ENCODE data around the gene DLG2.
"Not testable (repeated sequence)": the region's sequence is repeated elsewhere in the genome, so short reads cannot be mapped to it uniquely, and the experiment has no call there.

The DLG2 gene

GRCh38 chr11:85634747-85635146 lies 7.6 kb upstream of the DLG2 start:
- DNase-seq, result no peak

- peak; percentile 42 to 43 for DNase-seq
These were observed 1.7 kb upstream of the DLG2 start for GRCh38 chr11:85628771-85629341.

- peak; percentile 95 to 96 for DNase-seq
These were observed 1.0 kb upstream of the DLG2 start, which contains the start of gene TMEM126B for GRCh38 chr11:85627998-85628770. TSS of gene TMEM126B (plus strand) at chr11:85628593. CDS start at chr11:85628608, 15 bp downstream.

DNA sequence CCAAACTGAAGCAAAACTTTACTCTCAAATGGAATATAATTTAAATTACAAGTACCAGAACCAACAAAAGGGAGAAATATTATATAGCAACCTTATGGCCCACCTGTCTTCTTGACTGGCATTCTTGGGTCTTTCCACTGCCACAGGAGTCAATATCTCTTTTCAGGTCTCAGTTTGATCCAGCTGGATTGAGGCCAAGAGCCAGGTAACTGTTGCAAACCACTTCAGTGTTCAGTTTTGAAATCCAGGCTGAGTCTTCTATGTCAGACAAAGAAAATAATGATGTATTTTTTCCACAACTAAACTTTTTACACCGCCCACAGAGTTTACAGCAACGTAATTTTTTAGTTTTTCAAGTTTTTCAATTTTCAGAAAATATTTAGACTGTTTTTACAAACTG lies 648 bp downstream of the DLG2 start:
- DNase-seq, result no peak

DNA sequence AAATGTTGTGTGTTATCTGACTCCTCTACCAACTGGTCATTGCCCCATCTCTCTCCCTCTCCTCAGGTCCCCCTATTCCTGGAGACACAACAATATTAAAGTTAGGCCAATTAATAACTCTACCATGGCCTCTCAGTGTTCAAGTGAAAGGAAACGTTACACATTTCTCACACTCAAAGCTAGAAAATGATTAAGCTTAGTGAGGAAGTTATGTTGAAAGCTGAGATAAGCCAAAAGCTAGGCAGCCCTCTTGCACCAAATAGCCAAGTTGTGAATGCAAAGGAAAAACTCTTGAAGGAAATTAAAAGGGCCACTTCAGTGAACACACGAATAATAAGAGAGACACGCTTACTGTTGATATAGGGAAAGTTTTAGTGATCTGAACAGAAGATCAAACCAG lies 6.9 kb downstream of the DLG2 start:
- no peak for DNase-seq

- no peak for DNase-seq
These were observed 7.6 kb downstream of the DLG2 start for GRCh38 chr11:85619499-85619898.

DNA sequence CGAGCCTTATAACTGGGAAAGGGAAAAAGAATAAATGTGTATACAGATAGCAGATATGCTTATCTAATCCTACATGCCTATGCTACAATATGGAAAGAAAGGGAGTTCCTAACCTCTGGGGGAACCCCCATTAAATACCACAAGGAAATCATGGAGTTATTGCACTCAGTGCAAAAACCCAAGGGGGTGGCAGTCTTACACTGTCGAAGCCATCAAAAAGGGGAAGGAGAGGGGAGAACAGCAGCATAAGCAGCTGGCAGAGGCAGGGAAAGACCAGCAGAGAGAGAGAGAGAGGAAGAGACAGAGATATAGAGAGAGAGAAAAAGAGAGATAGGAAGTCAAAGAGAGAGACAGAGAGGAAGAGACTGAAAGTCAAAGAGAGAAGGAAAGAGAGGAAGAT lies 15.5 kb downstream of the DLG2 start:
- DNase-seq, result not testable (repeated sequence)

- DNase-seq, result not testable (repeated sequence)
These were observed 17.9 kb downstream of the DLG2 start for GRCh38 chr11:85609286-85609685.

- DNase-seq, result not testable (repeated sequence)
These were observed 18.5 kb downstream of the DLG2 start for GRCh38 chr11:85608621-85609020.

DNA sequence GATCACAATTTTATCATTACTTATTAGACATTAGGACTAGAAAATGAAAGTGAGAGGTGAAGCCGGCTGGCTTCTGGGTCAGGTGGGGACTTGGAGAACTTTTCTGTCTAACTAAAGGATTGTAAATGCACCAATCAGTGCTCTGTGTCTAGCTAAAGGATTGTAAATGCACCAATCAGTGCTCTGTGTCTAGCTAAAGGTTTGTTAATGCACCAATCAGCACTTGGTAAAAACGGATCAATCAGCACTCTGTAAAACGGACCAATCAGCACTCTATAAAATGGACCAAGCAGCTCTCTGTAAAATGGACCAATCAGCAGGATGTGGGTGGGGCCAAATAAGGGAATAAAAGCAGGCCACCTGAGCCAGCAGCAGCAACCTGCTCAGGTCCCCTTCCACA lies 20.9 kb downstream of the DLG2 start:
- not testable (repeated sequence) for DNase-seq

GRCh38 chr11:85603220-85603619 lies 23.9 kb downstream of the DLG2 start:
- DNase-seq, result no peak

GRCh38 chr11:85602526-85603213 lies 24.5 kb downstream of the DLG2 start:
- no peak for DNase-seq

DNA sequence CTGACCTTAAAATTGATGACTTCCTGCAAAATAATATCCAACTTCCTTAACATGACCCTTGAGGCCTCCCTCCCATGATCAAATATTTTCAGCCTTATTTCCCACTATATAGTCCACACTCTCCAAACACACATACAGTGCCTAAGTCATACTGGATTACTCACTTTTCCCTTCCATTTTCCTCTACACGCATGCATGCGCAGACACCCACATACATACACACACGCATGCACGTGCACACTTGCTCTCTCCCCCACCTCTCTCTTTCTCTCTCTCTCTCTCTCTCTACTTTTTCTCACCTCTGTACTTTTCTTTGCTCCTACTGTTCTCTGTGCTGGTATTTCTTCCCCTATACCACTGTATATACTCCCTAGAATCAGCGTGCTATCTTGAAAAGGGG lies 28.1 kb downstream of the DLG2 start:
- DNase-seq, result no peak

- no peak for DNase-seq
These were observed 30.3 kb downstream of the DLG2 start for GRCh38 chr11:85596886-85597285.

GRCh38 chr11:85595285-85595884 lies 31.8 kb downstream of the DLG2 start:
- no peak for DNase-seq

DNA sequence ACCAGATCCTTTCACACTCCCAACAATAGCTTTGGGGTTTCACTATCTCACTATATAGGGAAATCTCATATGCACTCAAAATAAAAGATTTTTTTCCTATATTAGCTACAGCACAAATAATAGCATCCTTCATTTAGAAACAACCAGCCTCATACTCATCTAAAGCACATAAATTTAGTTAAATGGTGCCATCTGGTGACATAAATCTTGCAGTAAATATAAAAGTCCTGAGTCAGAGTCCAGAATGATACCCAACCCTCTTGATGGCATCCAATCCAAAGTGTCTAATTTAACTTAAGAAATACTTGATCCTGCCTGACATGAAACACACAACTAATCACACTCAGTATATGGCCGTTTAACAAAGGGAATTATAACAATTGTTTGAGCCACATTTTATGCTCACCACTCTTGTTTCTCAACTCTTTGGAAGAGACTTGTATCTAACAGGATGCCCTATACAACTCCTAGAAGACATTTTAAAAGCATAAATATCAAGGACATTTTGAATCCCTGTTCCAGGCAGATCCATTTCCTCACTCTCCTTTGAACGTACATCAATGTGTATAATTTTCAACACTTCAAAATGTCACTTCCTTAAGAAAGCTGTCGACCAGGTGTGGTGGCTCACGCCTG lies 36.2 kb downstream of the DLG2 start:
- DNase-seq, result no peak

DNA sequence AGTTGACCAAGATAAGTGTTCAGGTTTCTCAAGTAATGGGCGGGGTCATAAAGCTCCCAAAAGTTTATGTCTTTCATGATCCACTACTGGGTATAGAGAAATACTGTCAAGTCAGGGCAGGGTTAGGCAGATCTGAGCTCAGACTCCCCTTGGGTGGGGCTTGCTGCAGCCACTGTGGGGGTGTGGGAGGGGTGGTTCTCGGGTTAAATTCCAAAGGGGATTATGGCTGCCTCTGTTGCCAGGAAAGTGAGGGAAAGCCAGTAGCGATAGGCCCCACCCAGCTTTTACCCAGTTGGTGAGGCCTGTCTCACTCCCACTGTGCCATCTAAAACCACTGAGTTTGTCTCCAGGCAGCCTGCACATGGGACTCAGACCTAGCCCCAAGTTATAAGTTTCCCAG lies 37.8 kb downstream of the DLG2 start:
- no peak for DNase-seq

DNA sequence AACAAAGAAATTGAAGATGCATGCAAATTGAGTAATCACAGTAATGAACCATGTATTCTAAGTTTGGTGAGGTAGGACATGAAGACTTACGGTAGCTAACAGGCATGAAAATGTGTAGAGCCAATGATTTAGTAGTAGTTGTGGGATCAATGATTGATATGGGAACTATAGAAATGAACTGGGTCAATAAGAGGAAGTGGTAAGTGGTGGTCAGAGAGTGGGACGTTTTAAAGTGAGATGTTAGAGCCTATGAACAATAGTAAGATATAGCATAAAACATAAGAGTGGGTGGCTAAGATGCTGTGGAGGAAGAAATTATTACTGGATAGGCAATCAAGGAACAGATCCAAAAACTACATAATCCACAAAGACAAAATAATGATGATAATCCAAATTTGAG lies 45.0 kb downstream of the DLG2 start:
- DNase-seq, result no peak

DNA sequence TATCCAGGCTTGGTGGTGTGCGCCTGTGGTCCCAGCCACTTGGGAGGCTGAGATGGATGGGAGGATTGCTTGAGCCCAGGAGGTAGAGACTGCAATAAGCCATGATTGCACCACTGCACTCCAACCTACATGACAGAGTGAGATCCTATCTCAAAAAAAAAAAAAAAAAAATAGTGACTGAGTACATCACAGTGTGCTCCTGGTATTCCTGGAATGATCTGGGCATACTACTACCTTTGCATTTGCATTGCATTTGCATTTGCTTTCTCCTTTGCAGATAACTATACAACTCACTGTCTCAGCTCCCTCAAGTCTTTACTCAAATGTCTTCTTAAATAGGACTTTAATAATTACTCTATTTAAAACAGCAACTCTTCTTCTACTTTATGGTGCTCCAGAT lies 51.8 kb downstream of the DLG2 start:
- DNase-seq, result no peak

DNA sequence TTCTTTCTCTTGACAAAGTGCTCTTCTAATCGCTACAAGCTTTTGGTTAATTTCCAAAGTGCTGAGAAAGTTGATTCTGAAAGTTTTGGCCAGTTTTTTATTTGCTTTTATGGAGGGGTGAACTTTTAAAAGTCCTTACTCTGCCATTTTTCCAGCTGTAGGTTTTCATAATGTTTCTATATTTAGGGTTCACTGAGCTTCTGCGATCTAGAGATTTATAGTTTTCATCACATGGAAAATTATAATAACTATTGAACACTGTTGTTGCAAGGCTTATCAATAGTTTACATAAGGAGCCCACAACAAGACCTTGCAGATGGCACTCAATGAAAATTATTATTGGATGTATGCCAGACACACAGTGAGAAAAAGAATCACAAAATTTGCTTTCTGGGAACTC lies 55.1 kb downstream of the DLG2 start:
- DNase-seq, result no peak

- no peak for DNase-seq
These were observed 57.6 kb downstream of the DLG2 start for GRCh38 chr11:85569525-85569924.

- DNase-seq, result no peak
These were observed 68.7 kb downstream of the DLG2 start for GRCh38 chr11:85558411-85558810.

GRCh38 chr11:85551881-85552280 lies 75.3 kb downstream of the DLG2 start:
- no peak for DNase-seq
